H1 (cell line): ENCODE data around the gene MRPL4. TPM values are rescaled to one million over a fixed set of nuclear protein-coding genes. Genes with fewer than 3 reads are reported as not detected.

Source experiments
- CTCF ChIA-PET: fragments of 300-600 bp; sonication (Branson Sonifier 250); formaldehyde crosslinking; loops from one replicate; lab custom pipeline; 2021; ENCODE audit not compliant: partially characterized antibody; lab: Charles Lee
- POLR2A ChIA-PET: fragments of 300-600 bp; sonication (Branson Sonifier 250); formaldehyde crosslinking; loops from one replicate; lab custom pipeline; 2021; ENCODE audit warnings: inconsistent platforms; ENCODE audit not compliant: partially characterized antibody; lab: Charles Lee
- DNase-seq, 2 experiments: peaks; one replicate each; pipeline versions ENCODE4 v3.0.0 to v3.0.0-alpha.2; 2010 to 2022; ENCODE audit warnings: low spot score in 2 of 2, low read depth in 1 of 2, mixed read lengths in 1 of 2
- FAIRE-seq: peaks from 2 replicates; lab custom pipeline; 2011; peaks lifted over from hg19 to GRCh38; lab: Jason Lieb, UNC
- H2AFZ ChIP-seq: 2 replicates; pipeline ENCODE4 v1.8.1; 2012; ENCODE audit warnings: low read length, inconsistent platforms
- H2AK5ac ChIP-seq: 2 replicates; pipeline ENCODE4 v1.6.1; 2013; ENCODE audit warnings: low read depth, low read length
- H2BK120ac ChIP-seq: replicated peaks from 2 replicates; pipeline ENCODE3; 2013; ENCODE audit warnings: low read depth, low read length, inconsistent platforms
- H2BK12ac ChIP-seq: 2 replicates; pipeline ENCODE4 v1.6.1; 2013; ENCODE audit warnings: low read depth, low read length
- H2BK15ac ChIP-seq: 2 replicates; pipeline ENCODE4 v1.6.1; 2013; ENCODE audit warnings: low read length
- H2BK20ac ChIP-seq: 2 replicates; pipeline ENCODE4 v1.6.1; 2013; ENCODE audit warnings: low read length
- H2BK5ac ChIP-seq: 2 replicates; pipeline ENCODE4 v1.6.1; 2013; ENCODE audit warnings: low read depth, low read length
- H3K14ac ChIP-seq: 2 replicates; pipeline ENCODE4 v1.6.1; 2013; ENCODE audit warnings: inconsistent platforms; ENCODE audit not compliant: insufficient read length
- H3K18ac ChIP-seq: 2 replicates; pipeline ENCODE4 v1.6.1; 2013; ENCODE audit warnings: low read length; ENCODE audit errors: extremely low read depth
- H3K23ac ChIP-seq: 2 replicates; pipeline ENCODE4 v1.6.1; 2013; ENCODE audit warnings: inconsistent platforms; ENCODE audit not compliant: insufficient read length
- H3K23me2 ChIP-seq: 2 replicates; pipeline ENCODE4 v1.6.1; 2013; ENCODE audit warnings: low read depth, low read length
- H3K27ac ChIP-seq: 2 replicates; pipeline ENCODE4 v1.6.1; 2011; ENCODE audit warnings: low read depth, low read length, inconsistent platforms
- H3K27me3 ChIP-seq, 4 experiments: replicated peaks in 1 of 4; 1 replicate in 1 of 4; 2 replicates in 3 of 4; pipeline versions ENCODE4 v1.6.1 to v1.8.1; 2011 to 2013; ENCODE audit warnings: low read length in 3 of 4, mild to moderate bottlenecking in 3 of 4, inconsistent platforms in 2 of 4, mixed read lengths in 2 of 4, moderate library complexity in 1 of 4; ENCODE audit not compliant: control insufficient read depth in 3 of 4, insufficient read depth in 3 of 4; ENCODE audit errors: extremely low read depth in 1 of 4
- H3K36me3 ChIP-seq, 4 experiments: 2 replicates each; pipeline versions ENCODE4 v1.6.1 to v1.8.1; 2011 to 2013; ENCODE audit warnings: mild to moderate bottlenecking in 4 of 4, low read length in 3 of 4, moderate library complexity in 2 of 4, control low read depth in 1 of 4, inconsistent platforms in 1 of 4; ENCODE audit not compliant: insufficient read depth in 4 of 4, control insufficient read depth in 2 of 4
- H3K4ac ChIP-seq: replicated peaks from 2 replicates; pipeline ENCODE3; 2013; ENCODE audit warnings: low read length, low read depth, mixed read lengths, inconsistent platforms; ENCODE audit not compliant: insufficient read length
- H3K4me1 ChIP-seq, 4 experiments: replicated peaks in 1 of 4; 1 replicate in 1 of 4; 2 replicates in 3 of 4; pipeline versions ENCODE4 v1.6.1 to v1.8.1; 2011 to 2013; ENCODE audit warnings: low read length in 3 of 4, inconsistent platforms in 2 of 4, mixed read lengths in 1 of 4; ENCODE audit not compliant: insufficient read depth in 4 of 4, control insufficient read depth in 3 of 4
- H3K4me2 ChIP-seq, 2 experiments: 2 replicates each; pipeline versions ENCODE4 v1.6.1 to v1.8.1; 2011 to 2013; ENCODE audit warnings: low read depth in 2 of 2, low read length in 2 of 2, control low read depth in 1 of 2, inconsistent platforms in 1 of 2, mild to moderate bottlenecking in 1 of 2; ENCODE audit not compliant: insufficient read depth in 1 of 2
- H3K4me3 ChIP-seq, 4 experiments: fragments of 200-600, 300-600 bp in 1 of 4; sonication (generic), shearing (Covaris generic), sonication (Bioruptor Twin) in 1 of 4; 2 replicates each; pipeline versions ENCODE4 v1.5.1 to v1.8.1; 2011 to 2016; ENCODE audit warnings: low read length in 4 of 4, low read depth in 3 of 4, control low read depth in 2 of 4, inconsistent platforms in 2 of 4, mild to moderate bottlenecking in 2 of 4, mixed read lengths in 1 of 4, moderate library complexity in 1 of 4; ENCODE audit not compliant: insufficient read depth in 2 of 4; ENCODE audit errors: extremely low read depth in 1 of 4
- H3K56ac ChIP-seq: replicated peaks from 2 replicates; pipeline ENCODE3; 2013; ENCODE audit warnings: low read depth, mild to moderate bottlenecking, mixed read lengths, low read length, inconsistent platforms; ENCODE audit not compliant: insufficient read length
- H3K79me1 ChIP-seq: 2 replicates; pipeline ENCODE4 v1.6.1; 2013; ENCODE audit warnings: low read depth, low read length, control low read depth
- H3K79me2 ChIP-seq, 2 experiments: 2 replicates each; pipeline versions ENCODE4 v1.6.1 to v1.8.1; 2012 to 2013; ENCODE audit warnings: low read length in 2 of 2, mild to moderate bottlenecking in 2 of 2, inconsistent platforms in 1 of 2; ENCODE audit not compliant: insufficient read depth in 2 of 2, control insufficient read depth in 1 of 2
- H3K9ac ChIP-seq, 4 experiments: replicated peaks in 1 of 4; 1 replicate in 1 of 4; 2 replicates in 3 of 4; pipeline versions ENCODE4 v1.6.1 to v1.8.1; 2011 to 2013; ENCODE audit warnings: low read depth in 3 of 4, low read length in 3 of 4, control low read depth in 2 of 4, mild to moderate bottlenecking in 2 of 4, moderate library complexity in 2 of 4, inconsistent platforms in 1 of 4; ENCODE audit errors: extremely low read depth in 1 of 4
- H3K9me3 ChIP-seq, 2 experiments: 2 replicates each; pipeline versions ENCODE4 v1.6.1 to v1.8.1; 2012 to 2013; ENCODE audit warnings: mild to moderate bottlenecking in 2 of 2, moderate library complexity in 2 of 2, control low read depth in 1 of 2, inconsistent platforms in 1 of 2, low read depth in 1 of 2, low read length in 1 of 2, mixed read lengths in 1 of 2; ENCODE audit not compliant: insufficient read depth in 2 of 2
- H4K20me1 ChIP-seq, 2 experiments: replicated peaks in 1 of 2; 2 replicates each; pipeline versions ENCODE3 to v1.8.1; 2011 to 2013; ENCODE audit warnings: inconsistent platforms in 2 of 2, low read length in 2 of 2, mild to moderate bottlenecking in 1 of 2; ENCODE audit not compliant: insufficient read depth in 2 of 2, control insufficient read depth in 1 of 2
- H4K5ac ChIP-seq: 2 replicates; pipeline ENCODE4 v1.6.1; 2013; ENCODE audit warnings: low read length, low read depth, mixed read lengths, inconsistent platforms; ENCODE audit not compliant: insufficient read length
- H4K8ac ChIP-seq: 2 replicates; pipeline ENCODE4 v1.8.0; 2013; ENCODE audit warnings: mild to moderate bottlenecking, moderate library complexity, low read length, inconsistent platforms; ENCODE audit not compliant: insufficient read depth; ENCODE audit errors: extremely low read depth
- H4K91ac ChIP-seq: replicated peaks from 2 replicates; pipeline ENCODE3; 2013; ENCODE audit warnings: low read length, mixed read lengths, inconsistent platforms; ENCODE audit not compliant: insufficient read length
- BACH1 ChIP-seq: IDR thresholded peaks from 2 replicates; pipeline ENCODE4 v1.6.1; 2012; ENCODE audit warnings: low read length, improper control_type of control experiment
- CBX5 ChIP-seq: fragments of 300-800, 300-1000 bp; sonication (generic); IDR thresholded peaks from 2 replicates; pipeline ENCODE4 v1.7.1; 2016; ENCODE audit warnings: antibody characterized with exemption, low read length, low read depth
- RAD21 ChIP-seq, 2 experiments: IDR thresholded peaks in 1 of 2; conservative IDR thresholded peaks in 1 of 2; 2 replicates each; pipeline ENCODE4 v1.6.1; 2011; ENCODE audit warnings: low read depth in 2 of 2, low read length in 2 of 2, improper control_type of control experiment in 1 of 2, inconsistent platforms in 1 of 2, mild to moderate bottlenecking in 1 of 2, moderate library complexity in 1 of 2
- SIRT6 ChIP-seq: IDR thresholded peaks from one replicate; pipeline ENCODE4 v1.7.1; 2012; ENCODE audit warnings: low read length, inconsistent platforms
- SIX5 ChIP-seq: IDR thresholded peaks from 2 replicates; pipeline ENCODE4 v1.6.1; 2011; ENCODE audit warnings: mild to moderate bottlenecking, low read depth, low read length
- TCF12 ChIP-seq: IDR thresholded peaks from 2 replicates; pipeline ENCODE4 v1.6.1; 2011; ENCODE audit warnings: low read depth, mild to moderate bottlenecking, low read length
- WGBS, 2 experiments: shearing (Covaris generic) in 1 of 2; methylation state at CpG; one replicate each; pipeline versions ENCODE4 v1.1.6 to v1.1.7; 2013 to 2015; ENCODE audit warnings: low lambda C conversion rate in 2 of 2, mixed read lengths in 2 of 2, inconsistent platforms in 1 of 2, low coverage in 1 of 2, missing lambda C conversion rate in 1 of 2; ENCODE audit not compliant: insufficient replicate concordance in 2 of 2, insufficient coverage in 1 of 2, insufficient read length in 1 of 2; ENCODE audit errors: extremely low coverage in 1 of 2, missing lambda C conversion rate in 1 of 2; 5-methylcytosine and 5-hydroxymethylcytosine counted together
- polyA plus RNA-seq, 7 experiments: library from polyadenylated mRNA; depleted of rRNA in 3 of 7; stranded (reverse) in 5 of 7; unstranded in 2 of 7; fragments of >200 nt in 5 of 7; fragments of 200-250 nt in 2 of 7; gene quantifications; 1 replicate in 5 of 7; 2 replicates in 1 of 7; 4 replicates in 1 of 7; pipeline versions ENCODE4 v1.2.1 to v1.2.3, GENCODE V29; 2011 to 2013; ENCODE audit warnings: missing spikeins in 2 of 7, mixed read lengths in 2 of 7
- total RNA-seq: library from RNA; stranded (reverse); fragmentation: NEBNext Ultra II Directional; extraction: Animal tissue kit (Norgen Biotek cat#: 25700); gene quantifications from 2 replicates; pipeline ENCODE4 v1.2.1, GENCODE V29; 2021

MRPL4 gene
- total and polyA plus RNA-seq, 2 of the 8 experiments (the other 6 are each of a cell fraction or from before 2014, with no cell fraction given) = 82.3 to 187 TPM

DNA sequence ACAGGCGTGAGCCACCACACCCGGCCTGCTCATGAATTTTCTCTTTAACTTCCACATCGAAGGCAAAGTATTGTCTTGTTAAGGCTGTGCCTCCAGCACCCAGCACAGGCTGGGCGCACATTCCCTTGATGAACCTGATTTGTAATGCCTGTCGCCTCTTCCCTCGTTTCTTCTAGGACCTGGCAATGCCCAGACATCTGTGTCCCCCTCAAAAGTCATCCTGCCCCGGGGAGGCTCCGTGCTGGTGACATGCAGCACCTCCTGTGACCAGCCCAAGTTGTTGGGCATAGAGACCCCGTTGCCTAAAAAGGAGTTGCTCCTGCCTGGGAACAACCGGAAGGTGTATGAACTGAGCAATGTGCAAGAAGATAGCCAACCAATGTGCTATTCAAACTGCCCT is 22.6 kb downstream of the MRPL4 start:
- Histone ChIP-seq H2BK120ac (no peak overlapping the region), H4K5ac (no peak overlapping the region), H3K23me2 (peaks cover 11% of the 10 kb centered on the region; the same call in 1 of the 2 replicates), H3K18ac (no peak overlapping the region), H3K9me3 (no peaks in the 10 kb centered on the region), H3K79me2 (no peaks in the 10 kb centered on the region), H3K56ac (no peak overlapping the region), H3K4me1 (peaks cover 0 to 8% (median 5%) of the 10 kb centered on the region in 4 experiments; a peak in 5 of 7 replicates), H2BK20ac (no peak overlapping the region), H3K14ac (no peak overlapping the region), H4K91ac (no peak overlapping the region), H2BK15ac (no peak overlapping the region), H4K8ac (no peak overlapping the region), H4K20me1 (no peaks in the 10 kb centered on the region), H2BK12ac (no peak overlapping the region), H3K36me3 (no peaks in the 10 kb centered on the region), H3K4me2 (no peak overlapping the region), H3K27me3 (peaks cover 9 to 24% (median 21%) of the 10 kb centered on the region in 4 experiments), H3K4me3 (no peak overlapping the region), H2AK5ac (no peak overlapping the region), H3K4ac (no peak overlapping the region), H3K27ac (no peak overlapping the region), H3K9ac (no peak overlapping the region), H2AFZ (no peak overlapping the region), H3K23ac (no peak overlapping the region), H2BK5ac (no peak overlapping the region), H3K79me1 (no peaks in the 10 kb centered on the region)
- TF ChIP-seq BACH1 = no peak
- no peak for TF ChIP-seq SIX5
- no peak for TF ChIP-seq CBX5
- no peak for TF ChIP-seq RAD21 (IDR thresholded peaks at IDR 0.05 in 1 of 2, conservative IDR thresholded peaks at IDR 0.05 in 1 of 2; ENCODE audit: low read depth in 2 of 2, low read length in 2 of 2)
- TF ChIP-seq SIRT6 = no peak
- TF ChIP-seq TCF12 = no peak
- FAIRE-seq (no peak), DNase-seq (no peak)
- ChIA-PET POLR2A (interaction anchor here (0.8 kb wide), 1 partner anchor 140 kb away, joined by 3 read pairs; no protein-coding TSS in a partner anchor), CTCF (interaction anchor here (0.7 to 1.8 kb wide), 8 partner anchors 8 to 1696 kb away, joined by 3 to 9 read pairs (median 4); partner anchors contain the start of genes ICAM4, ICAM5 and RAVER1)
- 83% methylated on average over 10 of the region's 10 CpGs; no CpG with 5 or more reads in 1 of the 2 experiments for WGBS, 2 experiments
